ENCODE data around the gene PVR. TPM values are rescaled to one million over a fixed set of nuclear protein-coding genes. Genes with fewer than 3 reads are reported as not detected.
"Not testable (repeated sequence)": the region's sequence is repeated elsewhere in the genome, so short reads cannot be mapped to it uniquely, and the experiment has no call there.

The PVR gene
- total RNA-seq, 2 experiments from 2014 or later, result 4.6 to 5.2 TPM

GRCh38 chr19:44607917-44608316, 35.8 kb upstream of the PVR start:
- H3K4me1 Mint-ChIP-seq (ENCODE audit: low read depth), result peaks cover 13% of the 10 kb centered on the region
- ChIA-PET POLR2A (no interaction called here), CTCF (no interaction called here)
- DNase-seq, result no peak
- H3K36me3 Mint-ChIP-seq (ENCODE audit: low read depth), result no peaks in the 10 kb centered on the region
- ATAC-seq, result no peak
- no peak overlapping the region for H3K27ac Mint-ChIP-seq
- H3K27me3 Mint-ChIP-seq (ENCODE audit: low read depth), result no peaks in the 10 kb centered on the region
- peaks cover 8% of the 10 kb centered on the region for H3K9me3 Mint-ChIP-seq (ENCODE audit: insufficient read depth)
- H3K4me3 Mint-ChIP-seq, result no peak overlapping the region

GRCh38 chr19:44608391-44608821, 35.3 kb upstream of the PVR start:
- H3K36me3 Mint-ChIP-seq (ENCODE audit: low read depth), result no peaks in the 10 kb centered on the region
- no peak for ATAC-seq
- no peaks in the 10 kb centered on the region for H3K27me3 Mint-ChIP-seq (ENCODE audit: low read depth)
- H3K4me1 Mint-ChIP-seq (ENCODE audit: low read depth), result peaks cover 13% of the 10 kb centered on the region
- H3K27ac Mint-ChIP-seq, result no peak overlapping the region
- no peak for DNase-seq
- ChIA-PET CTCF (no interaction called here), POLR2A (no interaction called here)
- no peak overlapping the region for H3K4me3 Mint-ChIP-seq
- H3K9me3 Mint-ChIP-seq (ENCODE audit: insufficient read depth), result peaks cover 8% of the 10 kb centered on the region

GRCh38 chr19:44609219-44609618, 34.5 kb upstream of the PVR start:
- H3K4me1 Mint-ChIP-seq (ENCODE audit: low read depth), result peaks cover 13% of the 10 kb centered on the region
- no peaks in the 10 kb centered on the region for H3K27me3 Mint-ChIP-seq (ENCODE audit: low read depth)
- DNase-seq (no peak), ATAC-seq (no peak)
- POLR2A ChIA-PET, result no interaction called here
- H3K27ac Mint-ChIP-seq, result no peak overlapping the region
- peaks cover 8% of the 10 kb centered on the region for H3K9me3 Mint-ChIP-seq (ENCODE audit: insufficient read depth)
- no peaks in the 10 kb centered on the region for H3K36me3 Mint-ChIP-seq (ENCODE audit: low read depth)
- CTCF ChIA-PET, result no interaction called here
- H3K4me3 Mint-ChIP-seq, result no peak overlapping the region

GRCh38 chr19:44610497-44610896, 33.2 kb upstream of the PVR start:
- CTCF ChIA-PET; H3K4me3 Mint-ChIP-seq; DNase-seq; POLR2A ChIA-PET; H3K36me3 Mint-ChIP-seq (ENCODE audit: low read depth); H3K27me3 Mint-ChIP-seq (ENCODE audit: low read depth); H3K9me3 Mint-ChIP-seq (ENCODE audit: insufficient read depth); H3K27ac Mint-ChIP-seq; ATAC-seq: not testable (repeated sequence)
- H3K4me1 Mint-ChIP-seq (ENCODE audit: low read depth), result peaks cover 13% of the 10 kb centered on the region

GRCh38 chr19:44611812-44612295, 31.9 kb upstream of the PVR start:
- ATAC-seq (no peak), DNase-seq (no peak)
- CTCF ChIA-PET, result interaction anchor here (1.2 kb wide), 1 partner anchor 35 kb away, joined by 4 read pairs; no protein-coding TSS in a partner anchor
- Mint-ChIP-seq H3K4me3 (no peak overlapping the region), H3K27me3 (ENCODE audit: low read depth) (no peaks in the 10 kb centered on the region), H3K27ac (no peak overlapping the region), H3K4me1 (ENCODE audit: low read depth) (peaks cover 12% of the 10 kb centered on the region), H3K36me3 (ENCODE audit: low read depth) (no peaks in the 10 kb centered on the region), H3K9me3 (ENCODE audit: insufficient read depth) (peaks cover 7% of the 10 kb centered on the region)
- POLR2A ChIA-PET, result no interaction called here

GRCh38 chr19:44613295-44614178, 30.2 kb upstream of the PVR start, which contains the start of gene IGSF23:
Gene IGSF23, plus strand, starts transcription at chr19:44613563. Its CDS starts 83 bp downstream, at chr19:44613646.
- no peak for ATAC-seq
- no peaks in the 10 kb centered on the region for H3K36me3 Mint-ChIP-seq (ENCODE audit: low read depth)
- H3K4me1 Mint-ChIP-seq (ENCODE audit: low read depth), result no peaks in the 10 kb centered on the region
- ChIA-PET CTCF (interaction anchor here (1.2 to 1.8 kb wide), 2 partner anchors 37 to 43 kb away, joined by 3 to 4 read pairs; no protein-coding TSS in a partner anchor), POLR2A (no interaction called here)
- H3K27ac Mint-ChIP-seq, result no peak within 1 kb of the TSS
- no peaks in the 10 kb centered on the region for H3K9me3 Mint-ChIP-seq (ENCODE audit: insufficient read depth)
- no peaks in the 10 kb centered on the region for H3K27me3 Mint-ChIP-seq (ENCODE audit: low read depth)
- no peak within 1 kb of the TSS for H3K4me3 Mint-ChIP-seq
- DNase-seq, result no peak

GRCh38 chr19:44614313-44614712, 29.4 kb upstream of the PVR start:
- no peak for ATAC-seq
- Mint-ChIP-seq H3K9me3 (ENCODE audit: insufficient read depth) (no peaks in the 10 kb centered on the region), H3K4me1 (ENCODE audit: low read depth) (no peaks in the 10 kb centered on the region), H3K27ac (no peak overlapping the region), H3K4me3 (no peak overlapping the region), H3K36me3 (ENCODE audit: low read depth) (no peaks in the 10 kb centered on the region), H3K27me3 (ENCODE audit: low read depth) (no peaks in the 10 kb centered on the region)
- CTCF ChIA-PET, result interaction anchor here (1.8 kb wide), 1 partner anchor 44 kb away, joined by 3 read pairs; no protein-coding TSS in a partner anchor
- DNase-seq, result no peak
- POLR2A ChIA-PET, result no interaction called here

GRCh38 chr19:44615863-44616247, 27.9 kb upstream of the PVR start:
- Mint-ChIP-seq H3K36me3 (ENCODE audit: low read depth) (no peaks in the 10 kb centered on the region), H3K4me1 (ENCODE audit: low read depth) (no peaks in the 10 kb centered on the region), H3K27ac (no peak overlapping the region), H3K27me3 (ENCODE audit: low read depth) (no peaks in the 10 kb centered on the region), H3K9me3 (ENCODE audit: insufficient read depth) (no peaks in the 10 kb centered on the region), H3K4me3 (no peak overlapping the region)
- POLR2A ChIA-PET, result no interaction called here
- CTCF ChIA-PET, result interaction anchor here (1.3 kb wide), 1 partner anchor 108 kb away, joined by 3 read pairs; no protein-coding TSS in a partner anchor
- ATAC-seq (no peak), DNase-seq (no peak)

GRCh38 chr19:44617110-44617880, 26.4 kb upstream of the PVR start:
- H3K4me3 Mint-ChIP-seq, result no peak overlapping the region
- H3K27me3 Mint-ChIP-seq (ENCODE audit: low read depth), result no peaks in the 10 kb centered on the region
- DNase-seq (no peak), ATAC-seq (no peak)
- ChIA-PET POLR2A (no interaction called here), CTCF (interaction anchor here (1.8 kb wide), 1 partner anchor 34 kb away, joined by 4 read pairs; no protein-coding TSS in a partner anchor)
- H3K27ac Mint-ChIP-seq, result no peak overlapping the region
- H3K4me1 Mint-ChIP-seq (ENCODE audit: low read depth), result no peaks in the 10 kb centered on the region
- H3K36me3 Mint-ChIP-seq (ENCODE audit: low read depth), result no peaks in the 10 kb centered on the region
- H3K9me3 Mint-ChIP-seq (ENCODE audit: insufficient read depth), result no peaks in the 10 kb centered on the region

- no peaks in the 10 kb centered on the region for H3K36me3 Mint-ChIP-seq (ENCODE audit: low read depth)
- ATAC-seq (no peak), DNase-seq (no peak)
- H3K4me1 Mint-ChIP-seq (ENCODE audit: low read depth), result no peaks in the 10 kb centered on the region
- H3K27me3 Mint-ChIP-seq (ENCODE audit: low read depth), result no peaks in the 10 kb centered on the region
- POLR2A ChIA-PET, result no interaction called here
- CTCF ChIA-PET, result interaction anchor here (1.8 kb wide), 1 partner anchor 36 kb away, joined by 4 read pairs; no protein-coding TSS in a partner anchor
- H3K9me3 Mint-ChIP-seq (ENCODE audit: insufficient read depth), result no peaks in the 10 kb centered on the region
- H3K27ac Mint-ChIP-seq, result no peak overlapping the region
- H3K4me3 Mint-ChIP-seq, result no peak overlapping the region
Observed at GRCh38 chr19:44618640-44619357, 24.9 kb upstream of the PVR start.

GRCh38 chr19:44620667-44621066, 23.0 kb upstream of the PVR start:
- H3K27me3 Mint-ChIP-seq (ENCODE audit: low read depth), result no peaks in the 10 kb centered on the region
- DNase-seq (no peak), ATAC-seq (no peak)
- H3K4me1 Mint-ChIP-seq (ENCODE audit: low read depth), result no peaks in the 10 kb centered on the region
- no peaks in the 10 kb centered on the region for H3K9me3 Mint-ChIP-seq (ENCODE audit: insufficient read depth)
- ChIA-PET CTCF (no interaction called here), POLR2A (no interaction called here)
- no peak overlapping the region for H3K4me3 Mint-ChIP-seq
- no peaks in the 10 kb centered on the region for H3K36me3 Mint-ChIP-seq (ENCODE audit: low read depth)
- no peak overlapping the region for H3K27ac Mint-ChIP-seq
